Lung (tissue), 12 donors: Measurements from ENCODE around the gene TGFB2. TPM values are rescaled to one million over a fixed set of nuclear protein-coding genes. Genes with fewer than 3 reads are reported as not detected.
"Not testable (repeated sequence)": the region's sequence is repeated elsewhere in the genome, so short reads cannot be mapped to it uniquely, and the experiment has no call there.

Source experiments
- ATAC-seq: fragments of 200-7000 bp; cut with Tn5 transposase; one replicate; pipeline ENCODE4 v1.9.1; 2020; ENCODE audit warnings: moderate number of reproducible peaks; ENCODE audit not compliant: insufficient read depth, low FRiP score
- DNase-seq, 3 donors: peaks; one replicate each; pipeline ENCODE4 v3.0.0-alpha.2; 2013 to 2017
- H3K27ac ChIP-seq, 2 donors: one replicate each; pipeline ENCODE4 v1.5.1; 2013; ENCODE audit warnings: mild to moderate bottlenecking in 2 of 2, moderate library complexity in 2 of 2, control low read depth in 1 of 2, inconsistent platforms in 1 of 2, low read depth in 1 of 2, low read length in 1 of 2
- H3K27me3 ChIP-seq, 3 donors: one replicate each; pipeline ENCODE4 v1.5.1; 2013; ENCODE audit warnings: low read length in 2 of 3; ENCODE audit not compliant: control insufficient read depth in 3 of 3, insufficient read depth in 3 of 3
- H3K36me3 ChIP-seq, 4 donors: one replicate each; pipeline ENCODE4 v1.5.1; 2013; ENCODE audit warnings: low read length in 4 of 4, mild to moderate bottlenecking in 1 of 4, moderate library complexity in 1 of 4; ENCODE audit not compliant: control insufficient read depth in 4 of 4, insufficient read depth in 4 of 4
- H3K4me1 ChIP-seq, 5 donors: one replicate each; pipeline ENCODE4 v1.5.1; 2013; ENCODE audit warnings: low read length in 5 of 5, mild to moderate bottlenecking in 2 of 5, moderate library complexity in 1 of 5; ENCODE audit not compliant: control insufficient read depth in 5 of 5, insufficient read depth in 5 of 5
- H3K4me3 ChIP-seq: one replicate; pipeline ENCODE4 v1.5.1; 2013; ENCODE audit warnings: mild to moderate bottlenecking, control low read depth, moderate library complexity
- H3K9ac ChIP-seq, 2 donors: one replicate each; pipeline ENCODE4 v1.5.1; 2013; ENCODE audit warnings: low read length in 2 of 2, control low read depth in 1 of 2; ENCODE audit not compliant: insufficient read depth in 1 of 2
- H3K9me3 ChIP-seq, 4 donors: one replicate each; pipeline ENCODE4 v1.5.1; 2013; ENCODE audit warnings: low read length in 3 of 4, mild to moderate bottlenecking in 1 of 4, moderate library complexity in 1 of 4; ENCODE audit not compliant: control insufficient read depth in 4 of 4, insufficient read depth in 3 of 4
- CTCF ChIP-seq: IDR thresholded peaks from 2 replicates; pipeline ENCODE4 v1.5.1; 2012; ENCODE audit warnings: mild to moderate bottlenecking; ENCODE audit errors: control extremely low read depth, extremely low read depth
- WGBS, 2 donors: extraction: QIAGEN DNeasy Blood & Tissue Kit; methylation state at CpG; one replicate each; pipeline ENCODE4 v1.1.7; 2013; 5-methylcytosine and 5-hydroxymethylcytosine counted together
- polyA plus RNA-seq, 2 donors: library from polyadenylated mRNA; stranded (reverse); fragments of 200-250 nt; gene quantifications; one replicate each; pipeline ENCODE4 v1.2.1, GENCODE V29; 2013
- total RNA-seq, 2 donors: library from RNA; depleted of rRNA in 1 of 2; stranded (reverse); fragments of >200 nt in 1 of 2; gene quantifications; one replicate each; pipeline ENCODE4 v1.2.1, GENCODE V29; 2014 to 2021
- donor health status: control.
- donor health status: control.
- donor health status: Bipolar disorder and iron deficiency.
- donor health status: healthy.
- donor health status: DM: yes; HTN: yes; CAD: no.

TGFB2 gene
- total and polyA plus RNA-seq, 4 donors = 1.9 to 53.7 (median 3.8) TPM

GRCh38 chr1:218317061-218317460, 28.1 kb upstream of the TGFB2 start:
- no peaks in the 10 kb centered on the region for H3K27me3 ChIP-seq
- H3K4me3 ChIP-seq = no peak overlapping the region
- ATAC-seq (no peak), DNase-seq (no peak)
- H3K9me3 ChIP-seq = no peaks in the 10 kb centered on the region
- H3K9ac ChIP-seq = no peak overlapping the region
- 57 to 82% methylated on average over 5 of the region's 5 CpGs for WGBS, 2 donors
- no peak for TF ChIP-seq CTCF
- peaks cover 0 to 4% (median 2%) of the 10 kb centered on the region in 4 donors for H3K36me3 ChIP-seq
- no peak overlapping the region for H3K27ac ChIP-seq
- no peaks in the 10 kb centered on the region for H3K4me1 ChIP-seq

GRCh38 chr1:218320182-218320581, 25.0 kb upstream of the TGFB2 start:
- ATAC-seq, H3K9me3 ChIP-seq, H3K27me3 ChIP-seq, H3K4me1 ChIP-seq, H3K27ac ChIP-seq, H3K9ac ChIP-seq, H3K4me3 ChIP-seq, DNase-seq: not testable (repeated sequence)
- 97% methylated on average over 3 of the region's 3 CpGs; no CpG with 5 or more reads in 1 of the 2 donors for WGBS, 2 donors
- H3K36me3 ChIP-seq = peaks cover 0 to 22% (median 3%) of the 10 kb centered on the region in 4 donors

GRCh38 chr1:218322762-218323161, 22.4 kb upstream of the TGFB2 start:
- no peaks in the 10 kb centered on the region for H3K4me1 ChIP-seq
- H3K9ac ChIP-seq = no peak overlapping the region
- no peak for ATAC-seq
- peaks cover 0 to 19% (median 2%) of the 10 kb centered on the region in 4 donors for H3K36me3 ChIP-seq
- 96 to 98% methylated on average over 17 of the region's 17 CpGs for WGBS, 2 donors
- no peak for TF ChIP-seq CTCF
- H3K4me3 ChIP-seq = no peak overlapping the region
- no peaks in the 10 kb centered on the region for H3K27me3 ChIP-seq
- H3K27ac ChIP-seq = no peak overlapping the region
- H3K9me3 ChIP-seq = no peaks in the 10 kb centered on the region
- no peak for DNase-seq

- ATAC-seq (no peak), DNase-seq (no peak)
- no peak for TF ChIP-seq CTCF
- Histone ChIP-seq H3K9ac (no peak overlapping the region), H3K9me3 (no peaks in the 10 kb centered on the region), H3K36me3 (peaks cover 0 to 19% (median 2%) of the 10 kb centered on the region in 4 donors), H3K27ac (no peak overlapping the region), H3K27me3 (no peaks in the 10 kb centered on the region), H3K4me3 (no peak overlapping the region), H3K4me1 (no peaks in the 10 kb centered on the region)
- WGBS, 2 donors = 98% methylated on average over 19 to 21 of the region's 21 CpGs
Measured at GRCh38 chr1:218323568-218324225, 21.4 kb upstream of the TGFB2 start.
